ENCODE results near the gene FRMD6. TPM values are rescaled to one million over a fixed set of nuclear protein-coding genes. Genes with fewer than 3 reads are reported as not detected.

The FRMD6 gene
- total RNA-seq, 1 experiment from 2014 or later: 11.4 TPM

- ChIA-PET RAD21 (ENCODE audit: low non-redundant PET in 1 of 2, low total read pairs in 2 of 2, uncharacterized antibody in 2 of 2, unreplicated experiment in 2 of 2) (no interaction called here), CTCF (no interaction called here), POLR2A (no interaction called here)
- H3K27me3 ChIP-seq (ENCODE audit: insufficient read depth, low read length): no peaks in the 10 kb centered on the region
- H3K9me3 ChIP-seq (ENCODE audit: control insufficient read depth in 1 of 2, insufficient read depth in 1 of 2, low read depth in 1 of 2, low read length in 2 of 2): no peaks in the 10 kb centered on the region
- no peaks in the 10 kb centered on the region for H3K36me3 ChIP-seq (ENCODE audit: control insufficient read depth in 1 of 2, insufficient read depth in 2 of 2, low read length in 2 of 2)
- no peak overlapping the region for H2AFZ ChIP-seq (ENCODE audit: low read depth, low read length, poor library complexity, severe bottlenecking)
- no peak overlapping the region for H3K4me2 ChIP-seq (ENCODE audit: low read length)
- no peak overlapping the region for H3K27ac ChIP-seq (ENCODE audit: low read depth, low read length)
- no peak overlapping the region for H3K4me3 ChIP-seq (replicated peaks in 1 of 2; ENCODE audit: low read depth in 1 of 2, low read length in 2 of 2)
- no peaks in the 10 kb centered on the region for H3K4me1 ChIP-seq (ENCODE audit: control insufficient read depth in 1 of 2, insufficient read depth in 2 of 2, low read length in 2 of 2)
- intact Hi-C loops (cut with micrococcal nuclease): no loop called here
- DNase-seq (ENCODE audit: low read depth, low spot score): no peak
- H3K9me2 ChIP-seq (ENCODE audit: insufficient read depth): no peaks in the 10 kb centered on the region
- no TSS peak for BruUV-seq (replicated peaks)
- H3K9ac ChIP-seq (ENCODE audit: low read length): no peak overlapping the region
- TF ChIP-seq TCF7L2 (IDR thresholded peaks at IDR 0.05; ENCODE audit: borderline replicate concordance, extremely low read depth, insufficient read depth, insufficient read length) (no peak), ZFX (IDR thresholded peaks at IDR 0.05) (no peak), SP1 (IDR thresholded peaks at IDR 0.05; ENCODE audit: low read depth) (no peak), FOSL1 (IDR thresholded peaks at IDR 0.05; ENCODE audit: low read depth) (no peak), JUND (IDR thresholded peaks at IDR 0.05) (no peak), ZNF274 (IDR thresholded peaks at IDR 0.05; ENCODE audit: low read depth, low read length) (no peak), POLR2A (IDR thresholded peaks at IDR 0.05; ENCODE audit: borderline replicate concordance, extremely low read depth, insufficient read depth, insufficient read length) (no peak), SRF (IDR thresholded peaks at IDR 0.05; ENCODE audit: low read depth) (no peak), EGR1 (IDR thresholded peaks at IDR 0.05; ENCODE audit: low read depth) (no peak), RAD21 (IDR thresholded peaks at IDR 0.05; ENCODE audit: low read depth) (no peak), EZH2 (IDR thresholded peaks at IDR 0.05) (no peak), ELF1 (IDR thresholded peaks at IDR 0.05; ENCODE audit: borderline replicate concordance, low read depth) (no peak), POLR2AphosphoS5 (IDR thresholded peaks at IDR 0.05; ENCODE audit: low read depth, low read length) (no peak), CTCF (IDR thresholded peaks at IDR 0.05 in 2 of 3, conservative IDR thresholded peaks at IDR 0.05 in 1 of 3; ENCODE audit: borderline replicate concordance in 1 of 3, insufficient read depth in 1 of 3, low read depth in 2 of 3, low read length in 2 of 3) (no peak)
- TF ChIP-seq, protein P1, sequence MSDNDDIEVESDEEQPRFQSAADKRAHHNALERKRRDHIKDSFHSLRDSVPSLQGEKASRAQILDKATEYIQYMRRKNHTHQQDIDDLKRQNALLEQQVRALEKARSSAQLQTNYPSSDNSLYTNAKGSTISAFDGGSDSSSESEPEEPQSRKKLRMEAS (IDR thresholded peaks at IDR 0.05): no peak
- H3K79me2 ChIP-seq (ENCODE audit: insufficient read depth, low read length): no peaks in the 10 kb centered on the region
- no peak for ATAC-seq
- H4K20me1 ChIP-seq (ENCODE audit: insufficient read depth): no peaks in the 10 kb centered on the region
These were observed 41.8 kb upstream of the FRMD6 start for GRCh38 chr14:51609955-51610283.

All from HCT116 (cell line).